ENCODE measurements around the gene GTF2I. TPM values are rescaled to one million over a fixed set of nuclear protein-coding genes. Genes with fewer than 3 reads are reported as not detected.

The GTF2I gene
- total and polyA plus RNA-seq, 10 of the 15 experiments (the other 5 are each of a cell fraction or from before 2014, with no cell fraction given) = 6.7 to 172 (median 96.9) TPM

- ATAC-seq (peak; percentile 64), FAIRE-seq (peak; percentile 61), DNase-seq (ENCODE audit: low read depth, low spot score) (no peak)
- H3K79me2 ChIP-seq (ENCODE audit: control insufficient read depth, insufficient read depth, low read length) = no peaks in the 10 kb centered on the region
- ChIA-PET CTCF (interaction anchor here (0.7 to 1.8 kb wide), 9 partner anchors 17 to 121 kb away, joined by 3 to 5 read pairs (median 4); no protein-coding TSS in a partner anchor), POLR2A (interaction anchor here (0.6 to 1.5 kb wide), 3 partner anchors 12 to 330 kb away, joined by 4 read pairs; no protein-coding TSS in a partner anchor), SMC1A (ENCODE audit: uncharacterized antibody, unreplicated experiment) (interaction anchor here (0.7 to 1.6 kb wide), 6 partner anchors 9 to 78 kb away, joined by 3 to 6 read pairs (median 4); no protein-coding TSS in a partner anchor), RAD21 (ENCODE audit: unreplicated experiment) (interaction anchor here (0.9 to 2.3 kb wide), 4 partner anchors 8 to 53 kb away, joined by 4 to 8 read pairs (median 4); no protein-coding TSS in a partner anchor)
- no peak overlapping the region for H3K4me3 ChIP-seq
- H3K9me3 ChIP-seq (replicated peaks; ENCODE audit: control insufficient read depth, insufficient read depth, low read length) = no peaks in the 10 kb centered on the region
- intact Hi-C loops (cut with micrococcal nuclease; ENCODE audit: unreplicated experiment) (no loop called here), in situ Hi-C loops (cut with MboI) (no loop called here)
- H3K36me3 ChIP-seq (ENCODE audit: control insufficient read depth in 2 of 2, insufficient read depth in 2 of 2, low read length in 1 of 2) = no peaks in the 10 kb centered on the region
- peaks cover 19% of the 10 kb centered on the region for H3K4me1 ChIP-seq (ENCODE audit: control insufficient read depth, insufficient read depth, low read length)
- H3K4me2 ChIP-seq (ENCODE audit: control insufficient read depth, insufficient read depth) = peak overlapping the region; percentile 21; the same call in 1 of the 2 replicates
- TF ChIP-seq SUZ12 (IDR thresholded peaks at IDR 0.05; ENCODE audit: unreplicated experiment) (no peak), CTCF (IDR thresholded peaks at IDR 0.05 in 2 of 3, conservative IDR thresholded peaks at IDR 0.05 in 1 of 3; ENCODE audit: control insufficient read depth in 2 of 3, extremely low read depth in 1 of 3, insufficient read depth in 1 of 3, low read depth in 3 of 3, low read length in 3 of 3) (peak in 1 of 3 experiments; percentile 12; a peak in 1 of 6 replicates)
- WGBS (ENCODE audit: insufficient coverage, insufficient replicate concordance, low lambda C conversion rate, missing lambda C conversion rate) = 87% methylated on average over 13 of the region's 13 CpGs
- H2AFZ ChIP-seq (ENCODE audit: control insufficient read depth, low read depth, low read length) = peak overlapping the region; percentile 25
- no peaks in the 10 kb centered on the region for H4K20me1 ChIP-seq (ENCODE audit: control insufficient read depth, insufficient read depth)
- H3K27me3 ChIP-seq (replicated peaks in 1 of 2; ENCODE audit: control insufficient read depth in 2 of 2, insufficient read depth in 2 of 2, low read length in 1 of 2) = no peaks in the 10 kb centered on the region
- no peak overlapping the region for H3K27ac ChIP-seq (ENCODE audit: control insufficient read depth, insufficient read depth)
- no peak overlapping the region for H3K9ac ChIP-seq (ENCODE audit: control insufficient read depth, insufficient read depth, low read length)
- no TSS peak for BruUV-seq (replicated peaks)
Observed at GRCh38 chr7:74615933-74616780, 41.4 kb upstream of the GTF2I start.
